Thoracic aorta (tissue), 2 donors: ENCODE data around the gene THADA. TPM values are rescaled to one million over a fixed set of nuclear protein-coding genes. Genes with fewer than 3 reads are reported as not detected.
A peak's percentile ranks its signal among the peaks of the same experiment; 100 is the strongest.

Experiments used
- ATAC-seq: fragments of 150-250 bp; one replicate; pipeline ENCODE4 v1.8.0; 2017; ENCODE audit warnings: low read depth; ENCODE audit not compliant: insufficient number of reproducible peaks, low FRiP score
- DNase-seq: peaks from one replicate; pipeline ENCODE4 v3.0.0-alpha.2; 2020; ENCODE audit warnings: low spot score
- H3K27ac ChIP-seq, 2 donors: fragments of 200-600 bp; sonication (generic); 1 replicate in 1 of 2; 2 replicates in 1 of 2; pipeline ENCODE4 v1.5.1; 2016; ENCODE audit warnings: mild to moderate bottlenecking in 2 of 2, moderate library complexity in 2 of 2
- H3K27me3 ChIP-seq: fragments of 200-600 bp; sonication (generic); replicated peaks from 2 replicates; pipeline ENCODE4 v1.6.0; 2016; ENCODE audit warnings: mild to moderate bottlenecking; ENCODE audit not compliant: insufficient read depth
- H3K36me3 ChIP-seq: fragments of 200-600 bp; sonication (generic); one replicate; pipeline ENCODE4 v1.5.1; 2016
- H3K4me1 ChIP-seq, 2 donors: fragments of 200-600 bp; sonication (generic); 1 replicate in 1 of 2; 2 replicates in 1 of 2; pipeline versions ENCODE4 v1.5.1 to v1.6.0; 2016; ENCODE audit warnings: low read depth in 2 of 2, mild to moderate bottlenecking in 1 of 2; ENCODE audit not compliant: control insufficient read depth in 1 of 2
- H3K4me3 ChIP-seq: fragments of 200-600 bp; sonication (generic); 2 replicates; pipeline ENCODE4 v1.5.1; 2016; ENCODE audit warnings: mild to moderate bottlenecking
- H3K9me3 ChIP-seq: fragments of 200-600 bp; sonication (generic); 2 replicates; pipeline ENCODE4 v1.5.1; 2016
- CTCF ChIP-seq: fragments of 200-600 bp; sonication (generic); IDR thresholded peaks from one replicate; pipeline ENCODE4 v1.5.1; 2019; ENCODE audit warnings: antibody characterized with exemption
- total RNA-seq, 2 donors: library from RNA; depleted of rRNA; stranded (reverse); fragments of >200 nt; gene quantifications; one replicate each; pipeline versions ENCODE4 v1.1.0 to v1.2.3, GENCODE V29; 2016

Gene THADA
- total RNA-seq, 2 donors from 2014 or later = 33.3 to 46.6 TPM

- no peak for ATAC-seq
- no peaks in the 10 kb centered on the region for H3K9me3 ChIP-seq
- H3K4me3 ChIP-seq = no peak overlapping the region
- H3K36me3 ChIP-seq = peaks cover 20% of the 10 kb centered on the region
- no peak overlapping the region for H3K27ac ChIP-seq
- no peaks in the 10 kb centered on the region for H3K27me3 ChIP-seq
- TF ChIP-seq CTCF = no peak
- DNase-seq = no peak
- H3K4me1 ChIP-seq = no peaks in the 10 kb centered on the region
Observed at GRCh38 chr2:43585708-43586107, 10.1 kb downstream of the THADA start.

- Histone ChIP-seq H3K4me1 (peaks cover 3 to 6% of the 10 kb centered on the region in 2 donors), H3K4me3 (no peak overlapping the region), H3K27ac (no peak overlapping the region), H3K27me3 (no peaks in the 10 kb centered on the region), H3K9me3 (no peaks in the 10 kb centered on the region), H3K36me3 (peaks cover 28% of the 10 kb centered on the region)
- TF ChIP-seq CTCF = no peak
- DNase-seq (no peak), ATAC-seq (no peak)
Observed at GRCh38 chr2:43579275-43579981, 16.4 kb downstream of the THADA start.

GRCh38 chr2:43576981-43577892 lies 18.6 kb downstream of the THADA start:
- H3K27ac ChIP-seq = peak overlapping the region; percentile 45 to 47
- peaks cover 35% of the 10 kb centered on the region for H3K36me3 ChIP-seq

GRCh38 chr2:43572244-43572643 lies 23.6 kb downstream of the THADA start:
- no peaks in the 10 kb centered on the region for H3K27me3 ChIP-seq
- ATAC-seq (no peak), DNase-seq (no peak)
- no peak overlapping the region for H3K27ac ChIP-seq
- H3K4me3 ChIP-seq = no peak overlapping the region
- TF ChIP-seq CTCF = no peak
- peaks cover 0 to 6% of the 10 kb centered on the region in 2 donors for H3K4me1 ChIP-seq
- peaks cover 35% of the 10 kb centered on the region for H3K36me3 ChIP-seq
- no peaks in the 10 kb centered on the region for H3K9me3 ChIP-seq

More at GRCh38 chr2:43576981-43577892, 18.6 kb downstream of the THADA start:
- H3K27me3 ChIP-seq = no peaks in the 10 kb centered on the region
- ATAC-seq = no peak
- no peaks in the 10 kb centered on the region for H3K9me3 ChIP-seq
- no peak for DNase-seq
- H3K4me1 ChIP-seq = peaks cover 3 to 6% of the 10 kb centered on the region in 2 donors
- H3K4me3 ChIP-seq = no peak overlapping the region
- TF ChIP-seq CTCF = peak; percentile 73

- Histone ChIP-seq H3K36me3 (peaks cover 31% of the 10 kb centered on the region), H3K27ac (no peak overlapping the region), H3K4me3 (no peak overlapping the region), H3K27me3 (no peaks in the 10 kb centered on the region), H3K9me3 (no peaks in the 10 kb centered on the region), H3K4me1 (no peaks in the 10 kb centered on the region)
- DNase-seq (no peak), ATAC-seq (no peak)
- TF ChIP-seq CTCF = no peak
Observed at GRCh38 chr2:43569921-43570320, 25.9 kb downstream of the THADA start.
